SIG-M5 treated with dmso at 0.1 percent for 504 hours (cell line): Measurements from ENCODE around the gene TP63.
"Not testable (repeated sequence)": the region's sequence is repeated elsewhere in the genome, so short reads cannot be mapped to it uniquely, and the experiment has no call there.

ENCODE experiments used
- DNase-seq: peaks from one replicate; lab custom pipeline; 2025; ENCODE audit not compliant: unreplicated experiment; lab: John Stamatoyannopoulos, UW

TP63 gene

DNA sequence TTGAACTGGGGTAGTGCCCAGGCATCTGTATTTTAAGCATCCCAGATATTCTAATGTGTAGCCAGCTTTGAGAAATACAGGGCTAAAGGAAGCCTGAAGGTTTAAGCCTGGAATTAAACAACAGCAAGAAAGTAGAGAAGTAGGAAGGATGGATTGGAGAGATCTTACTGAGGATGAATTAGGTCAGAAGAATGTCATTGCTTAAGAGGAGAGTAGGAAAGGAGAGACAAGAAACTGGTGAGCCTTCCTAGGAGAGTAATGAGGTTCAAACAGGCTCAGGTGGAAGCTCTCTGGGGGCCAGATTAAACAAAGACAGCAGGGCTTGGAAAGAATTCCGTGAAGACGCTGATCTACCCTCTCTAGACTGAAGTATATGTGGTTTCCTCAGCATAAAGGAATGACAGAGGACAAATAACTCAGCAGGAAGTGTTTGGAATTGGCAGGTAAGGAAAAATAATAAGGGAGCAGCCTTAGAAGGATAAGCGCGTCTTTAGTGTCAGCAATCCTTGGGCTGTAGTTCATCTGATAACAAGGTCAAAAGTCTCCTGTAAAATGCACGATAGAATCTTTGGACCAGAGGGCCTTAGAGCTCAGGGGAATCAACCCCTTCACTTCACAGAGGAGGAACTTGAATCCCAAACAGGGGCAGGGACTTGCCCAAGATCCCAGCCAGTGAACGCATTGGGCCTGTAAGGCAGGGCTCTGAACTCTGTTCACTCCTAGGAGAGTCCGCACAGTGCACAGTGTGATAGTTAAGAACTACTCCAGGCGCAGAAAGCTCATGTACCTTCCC is 90.9 kb downstream of the TP63 start:
- DNase-seq = no peak

DNA sequence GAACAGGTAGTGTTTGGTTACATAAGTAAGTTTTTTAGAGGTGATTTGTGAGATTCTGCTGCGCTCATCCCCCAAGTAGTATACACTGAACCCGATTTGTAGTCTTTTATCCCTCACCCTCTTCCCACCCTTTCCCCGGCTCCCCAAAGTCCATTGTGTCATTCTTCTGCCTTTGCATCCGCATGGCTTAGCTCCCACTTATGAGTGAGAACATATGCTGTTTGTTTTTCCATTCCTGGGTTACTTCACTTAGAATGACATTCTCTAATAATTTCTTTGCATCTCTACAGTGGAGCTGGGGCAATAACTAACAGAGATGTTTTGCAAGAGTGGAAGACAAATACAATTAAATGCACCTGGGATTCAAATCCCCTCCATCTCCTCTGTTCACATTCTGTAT is 93.2 kb downstream of the TP63 start:
- DNase-seq = no peak

DNA sequence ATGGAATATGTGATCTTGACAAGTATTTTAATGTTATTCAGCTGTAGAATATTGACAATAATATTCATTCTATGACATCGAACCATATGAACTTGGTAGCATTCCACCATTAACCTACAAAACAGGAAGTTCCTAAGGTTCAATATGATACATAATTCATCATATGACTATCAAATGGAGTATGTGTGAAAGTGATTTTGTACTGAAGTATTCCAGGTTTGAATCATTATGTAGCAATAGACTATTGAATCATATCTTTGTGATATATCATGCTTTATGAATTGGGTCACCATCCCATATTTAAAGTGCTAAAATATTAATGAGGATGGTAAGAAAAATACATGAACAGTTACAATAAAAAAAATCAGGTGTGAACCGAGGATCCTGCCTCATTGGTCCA is 95.1 kb downstream of the TP63 start:
- DNase-seq = no peak

DNA sequence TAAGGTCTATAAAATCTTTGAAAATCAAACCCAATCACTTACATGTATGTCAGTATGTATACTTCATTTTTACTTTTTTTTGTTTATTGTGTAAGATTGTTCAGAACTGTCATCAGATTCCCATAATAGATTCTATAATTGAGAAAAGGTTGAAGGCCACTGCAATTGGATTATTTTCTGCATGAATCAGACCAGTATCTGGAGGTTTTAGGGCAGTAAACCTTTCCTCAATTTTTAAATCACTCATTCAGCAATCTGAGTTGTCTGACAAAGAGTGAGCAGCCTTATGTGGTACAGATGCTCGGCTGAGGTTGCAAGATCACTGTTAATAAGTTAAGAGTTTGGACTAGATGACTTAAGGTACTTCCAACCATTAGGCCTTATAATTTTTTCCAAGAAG is 96.0 kb downstream of the TP63 start:
- no peak for DNase-seq

DNA sequence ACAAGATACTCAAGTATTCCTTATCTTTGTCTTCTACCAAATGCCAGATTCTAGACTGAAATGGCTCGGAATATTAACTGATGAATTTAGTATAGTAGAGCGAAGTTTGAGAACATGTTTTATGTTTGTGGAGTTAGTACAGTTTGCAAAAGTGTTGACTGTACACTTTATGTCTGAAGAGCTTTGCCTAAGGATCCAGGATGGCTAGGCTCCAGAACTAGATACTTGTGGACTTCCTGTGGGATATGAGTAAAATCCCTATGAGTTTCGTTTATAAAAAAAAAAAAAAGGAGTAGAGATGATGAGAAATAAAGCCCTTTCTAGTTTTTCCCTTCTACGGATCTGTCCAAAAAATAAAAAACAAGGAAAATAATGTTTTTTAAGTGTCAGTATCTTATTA is 96.7 kb downstream of the TP63 start:
- DNase-seq = no peak

DNA sequence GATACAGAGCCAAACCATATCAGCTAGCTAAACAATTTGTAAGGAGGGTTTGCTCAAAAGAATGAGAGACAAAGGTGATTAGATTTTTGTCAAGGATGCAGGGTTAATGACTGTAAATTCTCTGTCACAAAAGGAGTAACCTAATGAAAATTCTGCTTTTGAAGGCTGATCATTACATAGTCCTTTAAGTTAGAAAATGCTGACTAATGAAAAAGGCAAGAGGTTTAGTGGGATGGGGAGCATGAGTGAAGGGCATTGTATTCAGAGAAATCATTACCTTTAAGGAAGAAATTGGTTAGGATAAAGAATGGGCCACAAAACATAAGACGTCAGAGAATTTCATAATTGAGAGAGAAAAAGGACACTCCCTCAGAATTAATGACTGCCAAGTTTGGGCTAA is 97.7 kb downstream of the TP63 start:
- no peak for DNase-seq

DNA sequence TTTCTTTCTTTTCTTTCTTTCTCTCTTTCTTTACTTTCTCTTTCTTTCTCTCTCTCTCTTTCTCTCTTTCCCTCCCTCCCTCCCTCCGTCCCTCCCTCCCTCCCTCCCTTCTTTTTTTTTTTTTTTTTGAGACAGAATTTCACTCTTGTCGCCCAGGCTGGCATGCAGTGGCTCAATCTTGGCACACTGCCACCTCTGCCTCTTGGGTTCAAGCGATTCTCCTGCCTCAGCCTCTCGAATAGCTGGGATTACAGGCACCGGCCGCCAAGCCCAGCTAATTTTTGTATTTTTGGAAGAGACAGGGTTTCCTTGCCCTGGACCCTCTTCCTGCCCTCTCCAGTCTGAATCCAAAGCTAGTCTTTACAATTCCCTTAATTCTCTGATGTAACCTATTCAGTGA is 102.9 kb downstream of the TP63 start:
- no peak for DNase-seq

DNA sequence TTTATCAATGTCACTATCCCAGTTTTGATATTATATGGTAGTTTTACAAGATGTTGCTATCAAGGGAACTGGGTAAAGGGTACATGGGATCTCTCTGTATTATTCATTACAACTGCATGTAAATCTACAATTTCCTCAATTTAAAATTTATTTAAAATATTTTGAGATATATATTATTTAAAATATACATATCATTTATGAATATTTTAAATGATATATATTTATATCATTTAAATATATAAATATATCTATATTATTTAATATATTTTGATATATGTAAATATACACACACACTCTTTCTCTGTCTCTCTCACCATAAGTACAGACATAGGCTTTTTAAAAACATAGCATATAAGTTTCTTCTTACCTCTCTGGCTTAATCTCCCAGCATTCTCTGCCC is 104.7 kb downstream of the TP63 start:
- no peak for DNase-seq

DNA sequence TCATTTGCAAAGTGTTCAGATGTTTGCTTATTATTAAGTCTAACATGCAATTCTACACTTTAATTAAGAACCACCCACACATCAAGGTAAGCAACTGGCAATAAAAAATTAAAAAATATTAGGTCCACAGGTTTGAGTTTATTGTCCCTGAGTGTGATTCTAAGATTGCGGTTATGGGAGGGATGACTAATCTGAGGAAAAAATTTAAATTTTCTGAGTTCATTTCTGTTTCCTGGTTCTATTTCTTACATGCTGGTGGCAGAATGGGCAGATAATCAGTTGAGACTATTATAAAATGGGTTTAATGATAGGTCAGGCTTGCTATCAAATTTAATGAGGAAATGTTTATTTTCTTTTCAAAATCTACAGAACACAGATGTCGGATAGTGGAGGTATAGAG is 105.9 kb downstream of the TP63 start:
- no peak for DNase-seq

DNA sequence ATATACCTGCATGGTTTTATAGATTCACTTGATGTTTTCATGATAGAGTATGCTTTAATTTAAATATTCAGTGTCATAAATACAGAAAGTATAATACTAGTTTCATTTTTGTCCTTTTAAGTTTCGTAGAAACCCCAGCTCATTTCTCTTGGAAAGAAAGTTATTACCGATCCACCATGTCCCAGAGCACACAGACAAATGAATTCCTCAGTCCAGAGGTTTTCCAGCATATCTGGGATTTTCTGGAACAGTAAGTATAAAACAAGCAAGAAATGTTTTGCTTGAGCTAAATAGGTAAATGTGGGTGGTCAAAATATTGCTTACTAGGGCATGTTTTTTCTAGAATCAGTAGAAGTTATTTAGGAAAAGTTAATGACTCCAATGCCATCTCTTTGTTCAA is 106.4 kb downstream of the TP63 start:
- DNase-seq = no peak

DNA sequence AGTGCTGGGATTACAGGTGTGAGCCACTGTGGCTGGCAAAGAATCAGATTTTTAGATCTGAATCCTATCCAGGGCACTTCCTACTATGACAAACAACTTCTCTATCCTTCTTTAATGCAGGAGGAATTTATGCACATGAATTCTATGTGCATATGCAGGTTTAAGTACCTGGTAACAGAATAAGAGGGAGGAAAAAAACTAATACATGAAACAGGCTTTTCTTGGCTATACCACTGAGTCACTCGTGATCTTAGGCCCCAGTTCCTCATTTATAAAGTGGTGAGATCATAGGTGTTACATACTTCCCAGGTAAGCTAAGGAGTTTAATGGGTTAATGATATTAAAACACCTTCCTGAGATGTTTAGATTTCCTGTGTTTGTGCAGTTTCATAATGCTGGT is 108.2 kb downstream of the TP63 start:
- DNase-seq = no peak

DNA sequence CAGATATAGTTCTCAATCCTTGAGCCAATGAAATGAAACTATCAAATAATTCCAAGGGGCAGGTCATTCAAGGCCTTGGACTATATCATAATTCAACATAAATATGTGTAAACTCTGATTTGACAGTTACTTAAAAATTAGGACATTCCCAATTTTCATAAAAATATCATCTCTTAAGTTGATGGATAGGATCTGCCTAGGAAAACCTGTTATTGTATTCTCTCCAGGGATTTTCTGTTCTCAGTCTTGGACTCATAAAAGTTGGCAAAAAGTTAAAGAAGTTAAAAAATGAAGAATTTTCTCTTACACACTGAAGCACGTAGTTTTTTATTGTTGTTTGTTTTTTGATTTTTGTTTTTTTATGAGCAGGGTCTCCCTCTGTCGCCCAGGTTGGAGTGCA is 109.0 kb downstream of the TP63 start:
- no peak for DNase-seq

DNA sequence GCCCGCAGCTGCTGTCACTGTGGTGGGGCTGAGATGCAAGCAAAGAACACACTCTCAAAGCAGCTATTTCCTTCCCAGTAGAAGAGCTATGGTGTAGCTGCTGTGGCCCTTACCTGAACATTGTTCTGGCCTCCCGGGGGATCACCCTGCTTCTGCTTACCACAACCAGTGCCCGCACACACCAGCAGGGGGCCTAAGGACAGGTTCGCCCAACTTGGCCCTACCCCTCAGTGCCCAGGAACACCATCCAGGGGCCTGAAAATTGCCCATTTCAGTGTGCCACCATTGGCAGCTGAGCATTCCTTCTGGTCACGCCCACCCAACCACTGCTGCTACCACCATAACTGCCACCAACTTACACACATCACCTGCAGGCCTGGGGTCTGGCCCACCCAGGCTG is 113.0 kb downstream of the TP63 start:
- DNase-seq = no peak

DNA sequence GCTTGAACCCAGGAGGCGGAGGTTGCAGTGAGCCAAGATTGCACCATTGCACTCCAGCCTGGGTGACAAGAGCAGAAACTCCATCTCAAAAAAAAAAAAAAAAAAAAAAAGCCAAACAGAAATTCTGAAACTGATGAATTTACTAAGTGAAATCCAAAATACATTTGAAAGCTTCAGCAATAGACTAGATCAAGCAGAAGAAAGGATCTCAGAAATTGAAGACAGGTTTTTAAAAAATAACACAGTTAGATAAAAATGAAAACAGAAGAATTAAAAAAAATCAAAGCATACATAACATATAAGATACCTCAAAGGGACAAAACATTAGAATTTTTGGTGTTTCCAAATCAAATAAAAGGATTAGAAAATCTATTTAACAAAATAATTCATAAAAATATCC is 114.4 kb downstream of the TP63 start:
- no peak for DNase-seq

DNA sequence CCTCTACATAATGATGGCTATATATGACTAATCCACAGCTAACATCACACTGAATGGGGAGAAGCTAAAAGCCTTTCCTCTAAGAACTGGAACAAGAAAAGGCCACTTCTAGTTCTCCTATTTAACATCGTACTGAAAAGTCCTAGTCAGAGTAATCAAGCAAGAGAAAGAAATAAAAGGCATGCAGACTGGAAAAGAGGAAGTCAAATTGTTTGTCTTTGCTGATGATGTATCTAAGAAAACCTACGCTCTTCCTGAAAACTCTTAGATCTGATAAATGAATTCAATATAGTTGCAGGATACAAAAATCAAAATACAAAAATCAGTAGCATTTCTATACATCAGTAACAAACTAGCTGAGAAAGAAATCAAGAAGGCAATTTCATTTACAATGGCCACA is 116.9 kb downstream of the TP63 start:
- peak; percentile 35 for DNase-seq

DNA sequence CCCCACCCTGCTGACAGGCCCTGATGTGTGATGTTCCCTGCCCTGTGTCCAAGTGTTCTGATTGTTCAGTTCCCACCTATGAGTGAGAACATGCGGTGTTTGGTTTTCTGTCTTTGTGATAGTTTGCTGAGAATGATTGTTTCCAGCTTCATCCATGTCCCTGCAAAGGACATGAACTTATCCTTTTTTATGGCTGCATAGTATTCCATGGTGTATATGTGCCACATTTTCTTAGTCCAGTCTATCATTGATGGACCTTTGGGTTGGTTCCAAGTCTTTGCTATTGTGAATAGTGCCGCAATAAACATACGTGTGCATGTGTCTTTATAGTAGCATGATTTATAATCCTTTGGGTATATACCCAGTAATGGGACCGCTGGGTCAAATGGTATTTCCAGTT is 119.8 kb downstream of the TP63 start:
- DNase-seq = not testable (repeated sequence)

DNA sequence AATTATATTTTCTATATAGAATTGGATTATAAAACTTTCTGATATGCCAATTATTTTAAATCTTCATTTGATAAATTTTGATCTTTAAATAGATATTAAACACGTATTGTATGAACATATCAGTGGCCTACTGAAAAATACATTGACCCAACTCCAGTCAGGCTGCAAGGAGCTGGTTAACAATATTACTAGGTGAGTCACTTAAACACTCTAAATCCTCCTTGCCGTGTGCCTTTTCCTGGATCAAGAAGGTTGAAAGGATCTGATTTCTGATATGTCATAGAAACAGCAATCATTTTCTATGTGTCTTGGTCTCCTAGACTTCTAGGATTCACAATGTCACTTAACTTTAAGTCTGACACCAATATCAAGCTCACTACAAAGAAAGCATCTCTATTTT is 123.2 kb downstream of the TP63 start:
- DNase-seq = no peak

DNA sequence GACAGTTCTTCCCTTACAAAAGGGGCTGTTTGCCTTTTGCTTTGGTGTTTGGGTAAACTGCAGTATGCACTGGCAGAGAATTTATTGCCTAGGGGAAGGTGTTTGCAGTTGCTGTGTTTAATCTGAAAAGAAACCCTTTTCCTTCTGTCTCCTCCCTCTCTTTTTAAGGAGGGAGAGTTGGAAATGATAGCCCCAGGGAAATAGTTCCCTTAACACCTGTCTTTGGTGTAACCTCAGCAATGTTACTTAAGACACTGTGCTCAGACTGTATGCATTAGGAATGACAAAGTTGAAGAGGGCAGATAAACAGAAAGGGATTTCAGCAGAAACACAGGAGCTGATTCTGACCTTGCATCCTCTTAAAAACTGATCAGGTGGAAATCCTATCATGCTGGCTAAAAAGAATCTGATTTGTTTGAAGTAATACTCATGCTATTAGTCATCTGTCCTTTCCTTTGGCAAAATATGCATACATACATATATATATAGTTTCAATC is 125.4 kb downstream of the TP63 start:
- no peak for DNase-seq

DNA sequence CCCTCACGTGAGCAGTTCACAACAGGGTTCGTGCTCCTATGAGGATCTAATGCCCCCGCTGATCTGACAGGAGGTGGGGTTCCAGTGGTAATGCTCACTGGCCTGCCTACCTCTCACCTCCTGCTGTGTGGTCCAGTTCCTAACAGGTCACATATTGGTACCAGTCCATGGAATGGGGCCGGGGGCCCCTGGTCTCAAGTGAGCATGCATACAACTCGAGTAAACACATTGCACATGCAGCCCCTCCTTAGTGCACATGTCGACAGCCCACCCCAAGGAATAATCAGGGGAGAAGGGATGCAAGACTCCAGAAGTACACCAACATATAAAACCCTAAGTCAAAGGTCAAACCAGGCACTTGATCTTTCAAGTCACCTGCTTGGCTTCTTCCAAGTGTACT is 127.0 kb downstream of the TP63 start:
- DNase-seq = no peak

DNA sequence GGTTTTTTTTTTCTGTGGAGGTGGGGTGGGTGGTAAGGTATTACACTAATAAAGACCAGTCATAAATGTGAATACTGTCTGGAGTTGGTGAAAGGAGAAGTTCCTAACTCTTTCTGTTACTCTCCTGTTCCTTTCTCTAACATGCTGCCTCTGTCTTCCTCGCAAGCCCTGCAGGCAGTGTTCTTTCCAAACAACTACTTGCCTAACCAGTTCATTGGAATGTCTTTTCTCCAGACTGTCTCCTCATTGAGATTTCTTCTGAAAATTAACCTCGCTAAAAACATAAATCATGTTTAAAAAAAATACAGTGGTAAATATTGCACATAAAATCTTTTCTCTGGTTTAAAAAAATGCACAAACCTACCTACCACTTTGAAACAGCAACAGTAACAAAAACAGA is 135.2 kb downstream of the TP63 start:
- peak; percentile 70 for DNase-seq

DNA sequence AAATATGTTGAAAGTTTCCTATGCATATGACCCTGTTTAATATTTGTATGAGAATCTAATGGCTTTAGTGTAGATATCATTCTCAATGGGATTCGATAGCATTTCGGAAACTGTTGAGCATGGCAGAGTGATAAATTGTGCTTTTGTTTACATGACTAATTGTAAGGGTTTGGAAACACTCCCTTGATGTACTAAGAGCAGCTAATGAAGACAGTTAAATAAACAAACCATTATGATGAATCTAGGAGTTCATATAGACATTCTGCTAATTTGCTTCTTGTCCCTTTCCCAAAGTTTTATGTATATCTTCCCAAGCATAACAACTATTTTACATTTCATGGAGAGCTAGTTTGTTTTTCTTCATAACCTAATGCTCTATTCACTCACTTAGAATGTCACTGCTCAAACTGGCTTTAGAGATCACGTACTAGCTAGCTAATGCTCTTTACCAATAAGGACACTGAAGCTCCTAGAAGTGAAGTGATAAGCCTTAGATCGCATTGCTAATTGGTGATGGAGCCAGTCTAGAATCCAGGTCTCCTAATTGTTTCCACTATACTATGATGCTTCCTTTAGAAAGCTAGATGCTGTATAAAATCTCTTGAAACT is 140.8 kb downstream of the TP63 start:
- no peak for DNase-seq

DNA sequence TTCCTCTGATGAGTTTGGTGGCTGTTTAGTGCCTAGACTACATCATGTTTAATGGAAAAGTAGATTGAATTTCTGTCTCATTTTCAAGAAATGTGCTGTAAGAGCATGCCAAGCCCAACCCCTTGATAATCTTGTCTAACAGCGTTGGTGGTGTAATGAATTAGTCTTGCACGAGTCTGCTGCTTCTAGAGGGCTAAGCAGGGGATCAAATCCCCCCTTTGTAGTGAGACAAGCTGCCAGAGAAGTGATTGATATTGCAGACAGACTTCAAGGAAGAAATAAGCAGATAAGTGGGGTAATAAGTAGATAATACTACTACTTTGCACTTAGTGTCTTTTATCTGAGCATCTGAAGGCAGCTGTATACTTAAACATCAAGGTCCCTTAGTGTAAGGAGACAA is 141.4 kb downstream of the TP63 start:
- no peak for DNase-seq

DNA sequence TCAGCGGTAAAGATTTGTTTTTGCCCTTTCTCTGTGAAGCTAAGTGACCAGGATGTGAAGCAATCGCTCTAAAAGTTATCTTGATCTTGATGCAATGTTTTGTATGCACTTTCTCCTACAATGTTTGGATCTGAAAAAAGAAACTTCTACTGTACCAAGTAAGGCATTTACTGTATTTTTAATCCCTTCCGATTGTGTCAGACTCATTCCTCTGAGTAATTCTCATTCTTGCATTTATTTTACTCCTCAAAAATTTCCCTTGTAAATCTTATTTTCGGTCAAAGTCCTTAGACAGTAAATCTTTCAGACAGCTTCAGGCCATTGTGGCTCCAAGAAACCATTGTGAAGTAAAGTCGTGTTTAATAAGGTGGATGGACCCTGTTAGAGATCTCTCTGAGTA is 141.9 kb downstream of the TP63 start:
- DNase-seq = no peak
